OCI-LY1 (cell line): Measurements from ENCODE around the gene RGS9.
"Not testable (repeated sequence)": the region's sequence is repeated elsewhere in the genome, so short reads cannot be mapped to it uniquely, and the experiment has no call there.

Experiments used
- H2AFZ ChIP-seq: fragments of 200-600 bp; sonication (generic), shearing (Covaris generic); 2 replicates; pipeline ENCODE4 v1.6.0; 2014; ENCODE audit warnings: antibody characterized with exemption, mild to moderate bottlenecking, low read length
- H3F3A ChIP-seq: fragments of 200-600 bp; sonication (generic), shearing (Covaris generic); 2 replicates; pipeline ENCODE4 v1.6.0; 2014; ENCODE audit warnings: mild to moderate bottlenecking, antibody characterized with exemption, low read length, moderate library complexity; ENCODE audit not compliant: insufficient read depth
- H3K27ac ChIP-seq: fragments of 200-600 bp; sonication (generic); 2 replicates; pipeline ENCODE4 v1.5.1; 2014; ENCODE audit warnings: low read length, mixed run types, mild to moderate bottlenecking, low read depth; ENCODE audit not compliant: poor library complexity, severe bottlenecking
- H3K27me3 ChIP-seq: fragments of 200-600 bp; sonication (generic); 2 replicates; pipeline ENCODE4 v1.6.0; 2014; ENCODE audit warnings: antibody characterized with exemption, mild to moderate bottlenecking, low read length, moderate library complexity; ENCODE audit not compliant: insufficient read depth
- H3K36me3 ChIP-seq: fragments of 200-600 bp; sonication (generic); 2 replicates; pipeline ENCODE4 v1.6.1; 2014; ENCODE audit warnings: mild to moderate bottlenecking, antibody characterized with exemption, low read length, moderate library complexity, mixed read lengths; ENCODE audit not compliant: insufficient read depth
- H3K4me1 ChIP-seq: fragments of 200-600 bp; sonication (generic); 2 replicates; pipeline ENCODE4 v1.5.1; 2014; ENCODE audit warnings: mild to moderate bottlenecking, low read length, moderate library complexity; ENCODE audit not compliant: insufficient read depth, severe bottlenecking
- H3K4me2 ChIP-seq: fragments of 200-600 bp; sonication (generic), shearing (Covaris generic); 2 replicates; pipeline ENCODE4 v1.6.1; 2014; ENCODE audit warnings: low read length
- H3K4me3 ChIP-seq: fragments of 200-600 bp; sonication (generic); 2 replicates; pipeline ENCODE4 v1.5.1; 2014; ENCODE audit warnings: low read length, low read depth, mild to moderate bottlenecking, mixed read lengths; ENCODE audit not compliant: poor library complexity, severe bottlenecking
- H3K79me2 ChIP-seq: fragments of 200-600 bp; shearing (Covaris generic); 2 replicates; pipeline ENCODE4 v1.6.1; 2016; ENCODE audit warnings: mixed run types, low read length, mixed read lengths; ENCODE audit not compliant: insufficient read depth
- H3K9ac ChIP-seq: fragments of 200-600 bp; sonication (generic), shearing (Covaris generic); 2 replicates; pipeline ENCODE4 v1.6.1; 2014; ENCODE audit warnings: mild to moderate bottlenecking, low read length, mixed read lengths
- H3K9me2 ChIP-seq: fragments of 200-600 bp; sonication (generic), shearing (Covaris generic); 2 replicates; pipeline ENCODE4 v1.6.1; 2014; ENCODE audit warnings: low read depth, mild to moderate bottlenecking, low read length, mixed read lengths
- H3K9me3 ChIP-seq: fragments of 200-600 bp; shearing (Covaris generic); 2 replicates; pipeline ENCODE4 v1.6.1; 2014; ENCODE audit warnings: low read length, mixed read lengths
- H4K20me1 ChIP-seq: fragments of 200-600 bp; sonication (generic), shearing (Covaris generic); 2 replicates; pipeline ENCODE4 v1.6.0; 2016; ENCODE audit warnings: mild to moderate bottlenecking, low read length; ENCODE audit not compliant: insufficient read depth
- EZH2 ChIP-seq: fragments of 200-600 bp; sonication (generic), shearing (Covaris generic); IDR thresholded peaks from 2 replicates; pipeline ENCODE4 v1.8.0; 2017; ENCODE audit warnings: borderline replicate concordance, mixed run types, mild to moderate bottlenecking, antibody characterized with exemption, low read length, moderate library complexity, mixed read lengths
- TF ChIP-seq, protein P1 (sequence below): fragments of 200-600 bp; sonication (generic), shearing (Covaris generic); IDR thresholded peaks from 2 replicates; pipeline ENCODE4 v1.5.1; 2017; ENCODE audit warnings: mild to moderate bottlenecking, antibody characterized with exemption, low read length, moderate library complexity, mixed read lengths

The RGS9 gene

DNA sequence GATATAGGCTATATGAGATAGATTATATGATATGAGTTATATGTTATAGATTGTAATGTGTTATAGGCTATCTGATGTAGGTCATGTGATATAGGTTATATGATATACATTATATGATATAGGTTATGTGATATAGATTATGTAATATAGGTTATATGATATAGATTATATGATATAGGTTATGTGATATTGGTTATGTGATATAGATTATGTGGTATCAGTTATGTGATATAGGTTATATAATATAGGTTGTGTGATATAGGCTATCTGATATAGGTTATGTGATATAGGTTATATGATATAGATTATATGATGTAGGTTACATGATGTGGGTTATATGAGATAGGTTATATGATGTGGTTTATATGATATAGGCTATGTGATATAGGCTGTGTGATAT lies 68.5 kb downstream of the RGS9 start:
- H3K4me3 ChIP-seq = no peak overlapping the region
- H3K36me3 ChIP-seq = no peaks in the 10 kb centered on the region
- H3K4me2 ChIP-seq = no peak overlapping the region
- no peak overlapping the region for H3K27ac ChIP-seq
- no peaks in the 10 kb centered on the region for H3K79me2 ChIP-seq
- no peak overlapping the region for H2AFZ ChIP-seq
- H3K9ac ChIP-seq = no peak overlapping the region
- no peak for TF ChIP-seq EZH2
- TF ChIP-seq, protein P1, sequence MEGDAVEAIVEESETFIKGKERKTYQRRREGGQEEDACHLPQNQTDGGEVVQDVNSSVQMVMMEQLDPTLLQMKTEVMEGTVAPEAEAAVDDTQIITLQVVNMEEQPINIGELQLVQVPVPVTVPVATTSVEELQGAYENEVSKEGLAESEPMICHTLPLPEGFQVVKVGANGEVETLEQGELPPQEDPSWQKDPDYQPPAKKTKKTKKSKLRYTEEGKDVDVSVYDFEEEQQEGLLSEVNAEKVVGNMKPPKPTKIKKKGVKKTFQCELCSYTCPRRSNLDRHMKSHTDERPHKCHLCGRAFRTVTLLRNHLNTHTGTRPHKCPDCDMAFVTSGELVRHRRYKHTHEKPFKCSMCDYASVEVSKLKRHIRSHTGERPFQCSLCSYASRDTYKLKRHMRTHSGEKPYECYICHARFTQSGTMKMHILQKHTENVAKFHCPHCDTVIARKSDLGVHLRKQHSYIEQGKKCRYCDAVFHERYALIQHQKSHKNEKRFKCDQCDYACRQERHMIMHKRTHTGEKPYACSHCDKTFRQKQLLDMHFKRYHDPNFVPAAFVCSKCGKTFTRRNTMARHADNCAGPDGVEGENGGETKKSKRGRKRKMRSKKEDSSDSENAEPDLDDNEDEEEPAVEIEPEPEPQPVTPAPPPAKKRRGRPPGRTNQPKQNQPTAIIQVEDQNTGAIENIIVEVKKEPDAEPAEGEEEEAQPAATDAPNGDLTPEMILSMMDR = no peak
- H4K20me1 ChIP-seq = no peaks in the 10 kb centered on the region
- peaks cover 5% of the 10 kb centered on the region; the same call in 1 of the 2 replicates for H3K27me3 ChIP-seq
- H3K4me1 ChIP-seq = no peaks in the 10 kb centered on the region
- H3K9me2 ChIP-seq = no peaks in the 10 kb centered on the region
- H3K9me3 ChIP-seq = no peaks in the 10 kb centered on the region
- H3F3A ChIP-seq = no peaks in the 10 kb centered on the region

DNA sequence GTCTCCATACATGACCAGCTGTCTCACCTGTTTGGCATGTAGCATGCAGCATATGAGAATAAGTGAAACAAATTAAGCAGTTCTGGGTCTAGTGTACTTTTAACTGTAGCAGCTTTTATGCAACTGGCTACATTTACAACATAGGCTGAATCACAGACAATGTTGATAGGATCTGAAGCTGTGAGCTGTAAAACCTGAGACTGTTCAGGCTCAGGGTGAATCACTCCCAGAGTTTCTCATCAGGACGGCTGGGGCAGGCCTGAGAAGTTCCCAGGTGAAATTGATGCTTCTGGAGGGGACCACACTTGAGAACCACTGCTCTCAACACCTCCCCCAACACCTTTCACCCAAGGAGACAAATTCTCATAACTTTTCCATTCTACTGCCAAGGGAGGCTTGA lies 70.3 kb downstream of the RGS9 start:
- H3K9me3 ChIP-seq, H3K79me2 ChIP-seq, H3K27ac ChIP-seq, H2AFZ ChIP-seq, H3K4me3 ChIP-seq, H4K20me1 ChIP-seq, H3K4me2 ChIP-seq, H3K9me2 ChIP-seq, H3K27me3 ChIP-seq, H3K4me1 ChIP-seq, H3K36me3 ChIP-seq, H3F3A ChIP-seq, H3K9ac ChIP-seq: not testable (repeated sequence)

DNA sequence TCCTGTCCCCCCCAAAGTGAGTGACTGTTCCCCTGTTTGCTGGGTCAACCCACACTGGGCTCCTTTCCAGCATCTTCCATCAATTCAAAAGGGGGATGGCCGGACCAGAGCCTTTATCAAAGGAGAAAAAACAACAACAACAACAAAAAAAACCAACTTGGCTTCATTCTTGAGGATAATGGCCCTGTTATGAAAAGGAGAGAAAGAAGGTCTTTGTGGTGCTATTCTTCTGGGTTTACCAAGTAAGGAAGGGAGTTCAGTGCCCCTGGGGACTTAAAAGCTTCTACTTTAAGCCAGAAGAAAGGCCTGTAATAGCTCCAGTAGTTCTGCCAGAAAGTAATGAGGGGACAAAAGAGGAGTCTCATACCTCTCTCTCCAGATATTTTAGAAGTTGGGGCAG lies 71.5 kb downstream of the RGS9 start:
- Histone ChIP-seq H4K20me1 (no peaks in the 10 kb centered on the region), H3K4me1 (no peaks in the 10 kb centered on the region), H3K27ac (no peak overlapping the region), H3K27me3 (peaks cover 5% of the 10 kb centered on the region; the same call in 1 of the 2 replicates), H3K9me2 (no peaks in the 10 kb centered on the region), H3K9me3 (no peaks in the 10 kb centered on the region), H3K9ac (no peak overlapping the region), H3F3A (no peaks in the 10 kb centered on the region), H3K36me3 (no peaks in the 10 kb centered on the region), H3K79me2 (no peaks in the 10 kb centered on the region), H3K4me2 (no peak overlapping the region), H2AFZ (no peak overlapping the region), H3K4me3 (no peak overlapping the region)
- TF ChIP-seq EZH2 = no peak
- TF ChIP-seq, protein P1 = no peak

DNA sequence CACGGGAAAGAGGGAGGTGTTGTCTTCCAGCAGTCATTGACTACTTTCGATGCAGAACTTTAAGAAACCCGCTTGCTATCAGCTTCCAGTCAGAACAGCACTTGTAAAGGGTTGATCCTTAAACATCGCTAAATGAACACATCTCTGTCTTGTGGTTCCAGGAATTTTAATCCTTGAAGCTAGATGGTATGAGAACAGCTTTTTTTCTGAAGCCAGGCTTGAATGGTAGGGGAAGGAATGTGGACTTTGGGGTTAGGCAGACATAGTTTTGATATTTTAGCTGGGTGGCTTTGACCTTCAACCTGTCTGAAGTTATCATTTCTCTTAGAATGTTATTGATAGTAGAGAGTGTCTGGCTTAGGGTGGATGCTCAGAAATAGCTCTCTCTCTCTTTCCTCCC lies 81.1 kb downstream of the RGS9 start:
- Histone ChIP-seq H3K9me3 (no peaks in the 10 kb centered on the region), H3K4me1 (no peaks in the 10 kb centered on the region), H3K9me2 (no peaks in the 10 kb centered on the region), H3K27ac (no peak overlapping the region), H4K20me1 (no peaks in the 10 kb centered on the region), H3F3A (no peaks in the 10 kb centered on the region), H3K4me2 (no peak overlapping the region), H3K79me2 (no peaks in the 10 kb centered on the region), H3K9ac (no peak overlapping the region), H3K27me3 (no peaks in the 10 kb centered on the region; the same call in 1 of the 2 replicates), H3K36me3 (no peaks in the 10 kb centered on the region), H3K4me3 (no peak overlapping the region), H2AFZ (no peak overlapping the region)
- TF ChIP-seq EZH2 = no peak
- TF ChIP-seq, protein P1 = no peak
